ENCODE results near the gene SMIM44. TPM values are rescaled to one million over a fixed set of nuclear protein-coding genes. Genes with fewer than 3 reads are reported as not detected.

The SMIM44 gene
- polyA plus RNA-seq, 1 donor (not counting 4 experiments of a cell fraction or from before 2014, with no cell fraction given) = not detected

- Histone ChIP-seq H3K9ac (ENCODE audit: control insufficient read depth, extremely low read depth, insufficient read depth, low read length) (no peak overlapping the region), H3K36me3 (ENCODE audit: control insufficient read depth in 2 of 2, extremely low read depth in 1 of 2, insufficient read depth in 2 of 2, low read length in 2 of 2) (peaks cover 17 to 28% of the 10 kb centered on the region in 2 experiments), H3K4me3 (ENCODE audit: control insufficient read depth in 2 of 3, extremely low read depth in 1 of 3, insufficient read depth in 2 of 3, low read depth in 1 of 3, low read length in 3 of 3) (no peak overlapping the region), H2AFZ (ENCODE audit: control insufficient read depth, low read length) (no peak overlapping the region), H3K9me3 (ENCODE audit: control insufficient read depth, low read depth, low read length) (no peaks in the 10 kb centered on the region), H3K9me1 (ENCODE audit: control insufficient read depth, extremely low read depth, insufficient read depth, low read length) (no peaks in the 10 kb centered on the region), H3K27me3 (ENCODE audit: control insufficient read depth, extremely low read depth, insufficient read depth, low read length) (no peaks in the 10 kb centered on the region), H3K4me2 (ENCODE audit: control insufficient read depth, extremely low read depth, insufficient read depth, low read depth, low read length) (no peak overlapping the region), H3K27ac (ENCODE audit: control insufficient read depth, insufficient read depth, low read length) (no peak overlapping the region), H4K20me1 (ENCODE audit: control insufficient read depth, extremely low read depth, insufficient read depth, low read length) (no peaks in the 10 kb centered on the region), H3K4me1 (ENCODE audit: control insufficient read depth, extremely low read depth, insufficient read depth, low read length) (peaks cover 21% of the 10 kb centered on the region), H3K79me2 (ENCODE audit: control insufficient read depth, insufficient read depth, low read length) (peaks cover 2% of the 10 kb centered on the region)
- FAIRE-seq (no peak), DNase-seq (ENCODE audit: low read depth, low spot score) (no peak)
- dilution Hi-C loops (cut with MboI; ENCODE audit: extremely low pct_ligation_motif_present, low sequenced_read_pairs) = no loop called here
- no peak for TF ChIP-seq EZH2 (IDR thresholded peaks at IDR 0.05; ENCODE audit: low read length)
- no peak for TF ChIP-seq CTCF (optimal IDR thresholded peaks at IDR 0.05 in 1 of 3, IDR thresholded peaks at IDR 0.05 in 1 of 3, conservative IDR thresholded peaks at IDR 0.05 in 1 of 3; ENCODE audit: extremely low read depth in 1 of 3, insufficient read depth in 2 of 3, low read length in 3 of 3)
Measured at GRCh38 chr19:3433313-3433712, 49.9 kb downstream of the SMIM44 start.

Small RNA genes within 50 kb of the gene (small RNA-seq; reads per million reads assigned to genes)
- gene RF00212 (ENCODE audit: insufficient read length in 3 of 3, low read depth in 3 of 3, low replicate concordance in 1 of 3) = 0 to 0.50 (median 0) reads per million in 3 experiments

Other genes starting within 250 kb of the SMIM44 start
- 1.8 to 7.6 TPM (median 2.4 TPM) in 3 replicates for gene NFIC, start 116.9 kb downstream of the SMIM44 start, polyA plus RNA-seq
- gene SMIM24, start 2.9 kb downstream of the SMIM44 start, polyA plus RNA-seq = not detected in 3 replicates
- gene DOHH, start 17.2 kb upstream of the SMIM44 start, polyA plus RNA-seq = 4.2 to 7.4 TPM (median 6.2 TPM) in 3 replicates
- gene FZR1, start 22.9 kb upstream of the SMIM44 start, polyA plus RNA-seq = 23.3 to 28.1 TPM (median 26.3 TPM) in 3 replicates
- gene TEKTIP1, start 55.7 kb upstream of the SMIM44 start, polyA plus RNA-seq = not detected in 3 replicates
- 30.0 to 44.7 TPM (median 34.8 TPM) in 3 replicates for gene MFSD12, start 74.1 kb upstream of the SMIM44 start, polyA plus RNA-seq
- 27.9 to 38.3 TPM (median 27.9 TPM) in 3 replicates for gene HMG20B, start 89.5 kb upstream of the SMIM44 start, polyA plus RNA-seq
- not detected in 3 replicates for gene GIPC3, start 102.0 kb upstream of the SMIM44 start, polyA plus RNA-seq
- not detected in 3 replicates for gene TBXA2R, start 123.4 kb upstream of the SMIM44 start, polyA plus RNA-seq
- 10.8 to 15.0 TPM (median 11.1 TPM) in 3 replicates for gene CACTIN, start 143.3 kb upstream of the SMIM44 start, polyA plus RNA-seq
- 3.6 to 8.2 TPM (median 3.8 TPM) in 3 replicates for gene PIP5K1C, start 217.0 kb upstream of the SMIM44 start, polyA plus RNA-seq
- 0.02 to 0.08 TPM in 2 of 3 replicates, not detected in the other for gene TJP3, start 224.9 kb upstream of the SMIM44 start, polyA plus RNA-seq